AG09319 (cell line): ENCODE results near the gene TFDP2.

Experiments used
- DNase-seq: peaks from one replicate; pipeline ENCODE4 v3.0.0-alpha.2; 2010; ENCODE audit warnings: low read depth; ENCODE audit errors: extremely low read depth
- CTCF ChIP-seq: IDR thresholded peaks from 2 replicates; pipeline ENCODE4 v1.5.1; 2011; ENCODE audit warnings: low read depth, mild to moderate bottlenecking, inconsistent platforms, low read length, moderate library complexity

TFDP2 gene, protein sequence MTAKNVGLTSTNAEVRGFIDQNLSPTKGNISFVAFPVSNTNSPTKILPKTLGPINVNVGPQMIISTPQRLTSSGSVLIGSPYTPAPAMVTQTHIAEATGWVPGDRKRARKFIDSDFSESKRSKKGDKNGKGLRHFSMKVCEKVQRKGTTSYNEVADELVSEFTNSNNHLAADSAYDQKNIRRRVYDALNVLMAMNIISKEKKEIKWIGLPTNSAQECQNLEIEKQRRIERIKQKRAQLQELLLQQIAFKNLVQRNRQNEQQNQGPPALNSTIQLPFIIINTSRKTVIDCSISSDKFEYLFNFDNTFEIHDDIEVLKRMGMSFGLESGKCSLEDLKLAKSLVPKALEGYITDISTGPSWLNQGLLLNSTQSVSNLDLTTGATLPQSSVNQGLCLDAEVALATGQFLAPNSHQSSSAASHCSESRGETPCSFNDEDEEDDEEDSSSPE

DNA sequence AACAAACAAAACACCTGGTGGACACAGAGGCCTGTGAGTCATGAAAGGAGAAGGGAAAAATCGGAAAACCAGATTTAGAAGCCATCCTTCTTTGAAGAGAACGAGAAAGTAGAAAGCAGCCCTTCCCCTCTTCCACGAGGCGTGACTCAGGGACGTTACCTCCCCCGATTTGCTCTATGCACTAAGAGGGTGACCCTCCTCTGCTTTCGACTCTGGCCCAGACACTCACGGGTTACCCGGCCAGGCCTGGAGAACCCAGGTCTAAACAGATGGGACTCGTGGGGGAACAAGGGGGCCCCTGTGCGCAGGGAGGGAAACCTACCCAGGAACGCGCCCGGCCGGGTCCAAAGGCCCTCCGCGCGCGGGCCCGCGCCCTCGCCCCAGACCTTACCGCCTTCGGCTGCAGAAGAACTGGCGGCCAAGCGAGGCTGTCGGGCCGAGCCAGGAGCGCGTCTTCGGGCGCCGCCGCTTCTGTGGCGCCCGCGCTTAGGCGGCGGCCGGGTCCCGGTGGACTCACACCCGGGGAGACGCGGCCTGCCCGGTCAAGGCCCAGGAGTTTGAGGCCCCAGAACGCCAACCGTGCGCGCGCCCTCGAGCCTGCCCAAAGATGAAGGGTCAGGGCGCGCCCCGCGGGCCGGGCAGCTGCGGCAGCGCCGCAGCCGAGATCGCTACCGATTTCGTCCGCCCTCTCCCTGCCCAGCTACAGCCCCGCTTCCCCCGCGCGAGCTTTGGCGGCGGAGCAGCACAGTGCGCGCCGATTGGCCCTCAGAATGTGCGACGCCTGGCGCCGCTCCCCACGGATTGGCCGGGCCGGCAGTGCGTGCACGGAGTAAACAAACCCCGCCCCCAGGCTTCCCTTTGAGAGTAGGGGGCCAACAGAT lies at the start of gene TFDP2:
TFDP2 (minus strand) TSS at position 753 of the 881 bp plus-strand sequence. CDS start 47,795 bp downstream, outside the sequence.
- no peak for TF ChIP-seq CTCF
- peak; percentile 59 for DNase-seq

DNA sequence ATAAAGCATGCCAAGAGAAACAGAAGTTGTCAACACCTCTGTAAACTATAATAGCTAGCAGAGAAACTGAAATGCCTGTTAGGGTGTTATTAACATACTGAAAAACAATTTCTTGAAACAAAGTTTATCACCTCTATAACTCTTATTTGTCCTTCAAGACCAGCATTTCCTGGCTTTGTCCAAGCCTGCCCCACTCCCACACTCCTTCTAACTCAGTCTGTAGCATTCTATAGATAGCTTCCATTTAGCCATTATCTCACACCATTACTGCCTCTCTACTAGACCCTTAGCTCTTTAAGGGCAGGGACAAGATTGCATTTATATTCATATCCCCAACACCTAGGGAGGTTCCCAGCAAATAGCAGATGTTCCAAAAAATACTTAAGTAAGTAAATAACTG lies 39.5 kb upstream of the TFDP2 start:
- TF ChIP-seq CTCF = no peak
- no peak for DNase-seq

DNA sequence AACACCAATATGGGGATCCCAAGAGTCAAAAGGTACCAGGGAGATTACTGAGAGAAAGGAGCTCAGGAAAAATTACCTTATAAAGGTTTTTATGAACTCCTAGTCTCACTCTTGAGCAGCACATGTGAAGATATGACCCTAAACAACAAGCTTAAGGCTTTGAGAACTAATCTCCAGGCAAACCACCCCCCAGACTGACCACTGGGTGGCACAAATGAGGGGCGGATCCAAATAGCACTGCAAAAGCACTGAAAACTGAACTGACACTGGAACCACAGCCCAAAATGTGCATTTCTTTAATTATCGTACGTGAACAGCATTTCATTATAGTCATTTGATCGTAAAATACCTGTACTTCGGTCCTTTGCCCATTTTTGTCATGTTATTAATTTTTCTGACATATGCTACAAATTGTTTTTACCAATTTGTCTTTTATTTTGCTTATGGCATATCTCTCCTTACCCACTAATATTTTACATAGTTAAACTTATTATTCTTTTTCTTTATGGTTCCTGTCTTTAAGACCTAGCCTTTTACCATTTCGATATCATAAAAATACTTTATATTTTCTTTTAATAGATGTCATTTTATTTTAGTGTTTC lies 31.5 kb upstream of the TFDP2 start:
- peak; percentile 1 for DNase-seq

DNA sequence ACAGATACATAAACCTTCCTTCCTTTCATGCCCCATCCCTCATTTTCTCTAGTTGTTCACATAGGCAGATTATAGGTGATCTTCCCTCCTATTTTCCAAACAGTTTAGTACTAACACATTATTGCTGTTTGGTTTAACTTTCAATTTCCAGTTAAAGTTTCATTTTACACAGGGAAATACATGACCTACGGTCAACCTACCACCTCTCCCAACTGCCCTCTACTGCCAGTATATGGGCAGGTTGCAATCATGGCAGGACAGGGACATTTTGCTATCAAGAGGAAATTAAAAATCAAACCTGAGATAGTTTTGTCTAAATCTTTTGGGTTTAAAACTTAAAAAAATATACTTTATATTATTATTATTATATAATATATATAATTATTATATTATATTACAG lies 26.1 kb upstream of the TFDP2 start:
- no peak for TF ChIP-seq CTCF
- no peak for DNase-seq

More for the DNA sequence above, 31.5 kb upstream of the TFDP2 start:
- peak; percentile 65 for TF ChIP-seq CTCF

DNA sequence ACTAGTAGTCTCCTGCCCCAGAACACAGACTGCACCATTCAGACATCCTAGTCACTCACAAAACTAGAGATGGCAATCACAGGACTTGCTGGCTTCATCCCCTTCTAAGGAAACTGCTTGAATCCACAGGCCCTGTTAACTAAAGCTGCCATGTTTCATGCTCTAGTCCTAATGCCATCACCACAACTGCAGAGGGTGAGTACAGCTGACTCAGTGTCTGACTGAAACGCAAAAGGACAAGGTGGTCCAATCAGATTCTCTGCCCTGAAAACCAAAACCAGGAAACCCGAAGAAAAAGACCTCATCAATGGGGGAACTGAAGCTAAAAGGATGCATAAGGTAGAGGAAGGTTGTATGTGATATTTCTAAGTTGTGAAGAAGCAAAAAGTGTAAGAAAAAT lies 25.2 kb upstream of the TFDP2 start:
- no peak for TF ChIP-seq CTCF
- no peak for DNase-seq

DNA sequence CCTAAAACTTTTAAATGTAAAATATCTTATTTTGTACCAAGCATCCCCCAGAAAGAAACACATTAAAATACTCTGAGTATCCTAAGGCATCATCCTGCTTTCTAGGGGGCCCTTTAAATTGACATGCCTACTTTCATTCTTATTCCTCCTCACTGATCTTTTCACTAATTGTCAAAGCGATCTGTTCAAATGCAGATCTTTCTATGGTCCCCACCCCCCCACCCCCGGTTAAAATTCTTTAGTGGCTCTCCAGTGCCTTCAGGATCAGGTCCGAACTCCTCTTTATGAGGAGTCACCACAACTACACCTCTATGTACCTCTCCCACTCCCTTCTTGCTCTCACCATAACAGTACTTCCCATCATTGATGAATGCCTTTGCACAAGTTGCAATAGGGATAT lies 19.2 kb upstream of the TFDP2 start:
- DNase-seq = no peak
- no peak for TF ChIP-seq CTCF
